GM03348 (cell line): ENCODE results near the gene NDUFA6.
"Not testable (repeated sequence)": the region's sequence is repeated elsewhere in the genome, so short reads cannot be mapped to it uniquely, and the experiment has no call there.

ENCODE experiments used
- DNase-seq: peaks from one replicate; pipeline ENCODE4 v3.0.0; 2012; ENCODE audit warnings: low spot score

NDUFA6 gene

DNA sequence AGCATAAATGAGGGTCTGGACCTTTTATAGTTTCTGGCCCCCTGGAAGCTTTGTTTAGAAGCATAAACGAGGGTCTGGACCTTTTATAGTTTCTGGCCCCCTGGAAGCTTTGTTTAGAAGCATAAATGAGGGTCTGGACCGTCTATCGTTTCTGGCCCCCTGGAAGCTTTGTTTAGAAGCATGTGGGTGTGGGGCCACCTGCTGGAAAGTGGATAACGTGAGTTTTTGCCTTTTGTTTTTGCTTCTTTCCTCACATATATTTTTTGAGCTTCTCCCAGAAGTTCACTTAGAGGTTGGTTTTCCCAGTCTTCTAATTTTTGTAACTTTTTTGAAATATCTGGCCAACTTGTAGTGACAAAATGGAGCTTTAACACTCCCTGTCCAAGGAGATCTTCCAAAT, 22.2 kb upstream of the NDUFA6 start:
- DNase-seq, result not testable (repeated sequence)

DNA sequence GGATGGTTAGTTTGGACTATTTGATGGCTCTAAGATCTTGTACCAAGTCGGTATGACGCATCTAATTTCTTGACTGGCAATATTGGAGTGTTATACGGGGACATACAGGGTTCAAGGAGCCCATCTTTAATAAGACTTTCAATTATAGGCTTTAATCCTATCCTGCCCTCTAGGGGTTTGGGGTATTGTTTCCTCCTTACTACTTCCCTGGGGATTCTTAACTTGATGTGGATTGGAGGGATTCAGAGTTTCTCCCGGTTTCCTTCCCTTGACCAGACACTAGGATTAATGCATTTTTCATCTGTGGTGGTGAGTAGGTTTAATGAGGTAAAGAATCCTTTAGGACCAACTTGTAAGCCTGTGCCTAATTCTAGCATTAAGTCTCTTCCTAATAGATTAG, 21.2 kb upstream of the NDUFA6 start:
- DNase-seq, result no peak

DNA sequence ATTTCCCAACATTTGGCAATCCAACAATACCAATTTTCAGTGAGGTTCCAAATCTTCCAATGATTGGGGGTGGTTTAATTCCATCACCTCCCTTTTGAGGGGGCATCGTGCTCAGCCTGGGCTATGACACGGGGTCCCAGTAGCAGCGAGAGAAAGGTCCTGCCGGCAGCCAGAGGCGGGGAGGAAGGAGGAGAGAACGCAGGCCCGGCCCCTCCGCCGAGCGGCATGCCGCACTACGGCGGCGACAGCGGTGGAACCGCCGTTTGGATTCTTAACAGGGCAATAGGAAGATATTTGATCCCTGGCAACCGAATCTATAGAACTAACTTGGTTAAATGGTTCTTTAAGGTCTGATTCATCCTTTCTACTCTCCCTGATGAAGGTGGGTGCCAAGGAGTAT, 18.3 kb upstream of the NDUFA6 start:
- no peak for DNase-seq

DNA sequence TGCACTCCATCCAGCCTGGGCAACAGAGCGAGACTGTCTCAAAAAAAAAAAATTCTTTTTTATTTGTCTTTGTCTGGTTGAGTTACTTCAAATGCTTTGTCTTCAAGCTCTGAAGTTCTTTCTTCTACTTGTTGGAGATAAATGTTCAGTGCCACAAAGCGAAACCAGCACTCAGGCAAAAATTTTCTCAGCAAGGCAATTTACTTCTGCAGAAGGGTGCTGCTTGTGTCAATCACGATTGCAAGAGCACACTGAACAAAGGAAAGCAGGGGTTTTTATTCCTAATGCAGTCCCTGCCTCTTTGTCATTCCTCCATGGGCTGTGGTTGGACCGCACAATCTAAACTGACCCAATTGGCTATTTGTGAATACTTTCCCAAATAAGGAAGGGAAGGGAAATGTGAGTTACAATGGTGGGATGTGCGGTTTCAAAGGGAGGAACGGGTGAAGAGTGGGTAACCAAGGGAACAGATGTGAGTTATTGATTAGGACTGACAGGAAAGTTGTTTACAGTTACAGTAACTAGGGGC, 13.8 kb upstream of the NDUFA6 start:
- not testable (repeated sequence) for DNase-seq

DNA sequence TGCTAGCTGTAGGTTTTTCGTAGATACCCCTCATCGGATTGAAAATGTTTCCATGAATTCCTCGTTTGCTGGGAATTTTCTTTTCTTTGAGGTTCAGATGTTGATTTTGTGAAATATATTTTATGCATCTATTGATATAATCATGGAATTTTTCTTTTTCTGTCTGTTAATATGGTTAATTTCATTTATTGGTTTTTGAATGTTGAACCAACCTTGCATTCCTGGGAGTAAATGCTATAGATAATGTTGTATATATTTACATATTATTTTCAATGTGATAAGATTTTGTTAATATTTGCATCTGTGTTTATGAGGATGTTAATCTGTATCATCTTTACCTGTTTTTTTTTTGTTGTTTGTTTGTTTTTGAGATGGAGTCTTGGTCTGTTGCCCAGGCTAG, 10.6 kb upstream of the NDUFA6 start:
- DNase-seq, result no peak

DNA sequence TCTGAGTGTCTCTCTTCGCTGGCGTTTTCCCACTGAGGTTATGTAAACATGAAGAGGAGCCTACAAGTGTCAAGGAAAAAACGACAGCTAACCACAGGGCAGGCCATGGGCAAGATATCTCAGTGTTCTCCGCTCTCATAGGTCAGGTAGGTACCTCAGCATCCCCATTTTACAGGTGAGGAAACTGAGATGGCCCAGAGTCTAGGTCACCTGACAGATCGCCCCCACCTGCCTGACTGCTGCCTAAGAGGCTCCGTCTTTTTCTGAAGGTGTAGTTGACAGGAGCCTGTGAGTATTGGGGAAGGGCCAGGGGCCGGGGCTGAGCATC, 847 bp upstream of the NDUFA6 start:
- no peak for DNase-seq

DNA sequence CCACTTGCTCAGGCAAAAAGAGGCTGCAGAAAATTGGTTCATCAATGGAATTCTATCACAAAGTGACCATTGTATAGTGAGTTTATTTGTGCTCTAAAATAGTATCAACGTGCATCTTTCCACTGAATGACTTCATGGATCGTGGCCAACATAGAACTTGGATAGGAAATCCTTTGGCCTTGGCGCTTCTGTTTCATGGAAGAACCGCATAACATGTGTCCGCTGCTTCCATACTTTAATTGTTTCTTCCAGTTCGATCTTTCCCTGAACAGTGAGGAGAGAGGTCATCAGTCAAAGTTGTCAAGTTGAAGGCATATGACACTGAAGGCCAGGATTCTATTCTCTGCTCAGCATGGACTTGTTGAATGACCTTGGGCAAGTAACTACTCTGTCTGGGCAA, 4.5 kb downstream of the NDUFA6 start:
- no peak for DNase-seq

DNA sequence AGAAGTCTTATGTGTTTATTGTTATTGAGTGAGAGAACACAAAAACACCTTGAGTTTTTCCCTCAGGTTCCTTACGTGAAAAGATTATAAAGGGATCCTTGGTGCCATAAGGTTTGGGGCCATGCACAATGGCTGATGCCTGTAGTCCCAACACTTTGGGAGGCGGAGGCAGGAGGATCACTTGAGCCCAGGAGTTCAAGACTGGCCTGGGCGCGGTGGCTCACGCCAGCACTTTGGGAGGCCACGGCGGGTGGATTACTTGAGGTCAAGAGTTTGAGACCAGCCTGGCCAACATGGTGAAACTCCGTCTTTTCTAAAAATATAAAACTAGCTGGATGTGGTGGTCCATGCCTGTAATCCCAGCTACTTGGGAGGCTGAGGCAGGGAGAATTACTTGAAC, 5.7 kb downstream of the NDUFA6 start:
- no peak for DNase-seq

DNA sequence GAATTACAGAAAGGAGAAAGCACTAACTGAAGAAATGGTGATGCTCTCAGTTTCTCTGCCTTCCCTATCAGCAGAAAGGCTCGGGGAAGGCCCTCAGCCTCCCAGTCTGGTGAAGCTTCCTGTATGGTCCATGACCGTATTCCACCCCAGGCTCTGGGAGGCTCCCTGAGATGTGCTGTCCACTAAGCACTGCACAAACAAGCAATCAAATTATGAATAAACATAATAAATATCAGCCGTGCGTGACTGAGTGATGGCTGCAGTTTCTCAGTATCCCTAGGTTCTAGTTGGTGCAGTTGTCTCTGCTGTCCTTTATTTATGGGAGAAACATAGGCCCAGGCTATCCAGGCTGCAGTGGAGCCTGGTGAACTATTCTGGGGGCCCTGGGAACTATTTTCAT, 7.5 kb downstream of the NDUFA6 start:
- no peak for DNase-seq

DNA sequence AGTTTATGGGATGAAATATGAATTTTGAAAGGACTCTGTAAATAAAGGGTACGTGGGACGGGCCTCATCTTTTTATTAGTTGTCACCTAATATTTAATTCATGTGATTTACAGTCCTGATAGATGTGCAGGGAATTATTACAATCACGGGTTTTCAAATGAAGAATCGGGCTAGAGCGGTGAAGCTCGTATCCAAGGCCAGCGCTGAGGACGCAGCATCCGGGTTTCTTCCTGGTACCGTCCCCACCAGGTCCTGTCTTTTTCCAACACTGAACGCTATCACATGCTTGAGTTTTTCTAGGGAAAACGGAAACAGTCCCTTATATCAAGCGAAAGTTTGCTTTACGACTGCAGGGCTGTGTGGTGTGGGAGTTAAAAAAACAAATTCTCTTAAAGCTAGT, 10.3 kb downstream of the NDUFA6 start:
- DNase-seq, result peak; percentile 37

DNA sequence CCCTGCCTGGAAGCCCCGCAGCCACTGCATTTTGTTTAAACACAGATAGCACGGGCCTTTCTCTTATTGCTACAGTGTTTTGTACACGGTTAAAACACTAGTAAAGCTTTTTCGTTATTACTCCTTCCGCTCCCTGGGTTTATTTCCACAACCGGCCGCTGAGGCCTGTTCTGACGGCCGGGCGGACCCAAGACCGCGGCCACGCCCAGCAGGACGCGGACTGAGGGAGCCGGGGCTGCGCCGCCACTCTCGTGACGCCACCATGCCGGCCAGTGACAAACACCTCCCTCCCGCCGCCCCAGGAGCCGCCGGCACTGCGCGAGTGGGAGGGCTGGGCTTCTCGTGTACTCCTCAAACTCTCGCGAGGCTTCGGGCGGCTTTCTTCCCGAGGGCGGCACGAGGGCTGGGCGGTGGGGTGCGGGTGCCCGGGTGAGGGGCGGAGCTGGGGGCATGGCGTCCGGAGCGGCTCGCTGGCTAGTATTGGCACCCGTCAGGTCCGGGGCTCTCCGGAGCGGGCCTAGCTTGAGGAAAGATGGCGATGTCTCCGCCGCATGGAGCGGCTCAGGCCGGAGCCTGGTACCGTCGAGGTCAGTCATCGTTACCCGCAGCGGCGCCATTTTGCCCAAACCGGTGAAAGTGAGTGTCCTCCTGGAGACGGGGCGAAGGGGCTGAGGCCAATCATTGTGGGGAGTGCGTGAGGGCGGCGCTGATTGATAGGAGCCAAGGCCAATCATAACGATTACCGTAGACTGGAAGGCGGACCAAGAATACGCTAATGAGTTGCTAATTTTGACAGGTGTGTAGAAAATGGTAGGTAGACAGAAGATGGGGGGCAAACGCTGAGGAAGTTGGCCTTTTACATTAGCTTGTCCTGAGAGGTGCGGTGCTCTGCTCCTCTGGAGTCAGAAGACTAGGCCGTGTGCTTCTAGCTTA, 11.0 kb downstream of the NDUFA6 start, which contains the start of gene SMDT1:
Gene SMDT1 (plus strand): TSS at position 382 of the 933 bp plus-strand sequence. CDS start 69 bp downstream, at position 451.
- DNase-seq, result peak; percentile 98

DNA sequence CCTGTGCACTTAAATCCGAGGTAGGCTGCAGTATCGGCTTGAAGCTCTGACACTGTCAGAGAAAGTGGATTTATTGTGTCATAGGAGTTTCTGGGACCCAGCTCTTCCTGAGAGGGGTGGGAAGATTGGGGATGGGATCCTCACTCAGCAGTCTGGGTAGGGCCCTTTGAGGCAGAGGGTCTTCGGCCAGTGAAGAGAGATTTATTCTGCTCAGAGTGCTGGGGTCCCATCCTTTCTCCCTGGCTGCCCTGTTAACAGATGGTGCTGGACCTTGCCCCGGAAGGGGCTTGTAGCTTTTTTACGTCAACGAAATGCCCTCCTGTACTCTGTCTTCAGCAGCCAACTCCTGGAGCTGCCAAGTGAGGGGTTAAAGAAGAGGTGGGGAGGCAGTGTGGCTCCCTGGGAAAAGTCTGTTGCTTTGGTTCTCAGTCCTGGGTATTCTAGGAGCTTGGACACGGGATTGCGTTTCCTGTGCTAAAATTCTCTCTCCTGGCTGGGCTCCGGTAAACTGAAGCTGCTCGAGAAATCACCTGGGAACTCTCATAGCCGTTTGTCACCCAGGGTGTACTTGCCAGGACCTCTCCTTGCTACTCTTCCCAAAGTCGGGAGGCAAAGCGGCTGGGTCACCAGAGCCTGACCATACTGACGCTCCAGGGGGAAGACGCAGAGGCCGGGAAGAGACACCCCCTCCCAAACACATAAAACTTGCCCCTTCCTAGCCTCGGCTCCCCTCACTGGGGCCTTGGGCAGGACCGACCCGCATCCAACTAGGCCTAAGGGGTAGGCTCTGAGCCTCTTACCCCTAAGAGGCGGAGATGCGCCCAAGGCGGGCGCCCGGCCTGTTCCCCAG, 11.9 kb downstream of the NDUFA6 start:
- DNase-seq, result peak; percentile 29

DNA sequence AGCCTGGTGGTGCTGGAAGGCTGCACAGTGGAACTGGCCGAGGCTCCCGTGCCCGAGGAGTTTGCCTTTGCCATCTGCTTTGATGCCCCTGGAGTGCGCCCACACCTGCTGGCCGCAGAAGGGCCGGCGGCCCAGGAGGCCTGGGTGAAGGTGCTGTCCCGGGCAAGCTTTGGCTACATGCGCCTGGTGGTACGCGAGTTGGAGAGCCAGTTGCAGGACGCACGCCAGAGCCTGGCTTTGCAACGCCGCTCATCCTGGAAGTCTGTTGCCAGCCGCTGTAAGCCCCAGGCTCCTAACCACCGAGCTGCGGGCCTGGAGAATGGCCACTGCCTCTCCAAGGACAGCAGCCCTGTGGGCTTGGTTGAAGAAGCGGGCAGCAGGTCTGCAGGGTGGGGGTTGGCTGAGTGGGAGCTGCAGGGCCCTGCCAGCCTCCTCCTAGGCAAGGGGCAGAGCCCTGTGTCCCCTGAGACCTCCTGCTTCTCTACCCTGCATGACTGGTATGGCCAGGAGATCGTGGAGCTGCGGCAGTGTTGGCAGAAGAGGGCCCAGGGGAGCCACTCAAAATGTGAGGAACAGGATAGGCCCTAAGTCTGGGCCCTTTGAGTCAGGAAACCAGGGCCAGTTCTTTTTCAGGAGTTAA, 13.0 kb downstream of the NDUFA6 start:
- DNase-seq, result no peak

DNA sequence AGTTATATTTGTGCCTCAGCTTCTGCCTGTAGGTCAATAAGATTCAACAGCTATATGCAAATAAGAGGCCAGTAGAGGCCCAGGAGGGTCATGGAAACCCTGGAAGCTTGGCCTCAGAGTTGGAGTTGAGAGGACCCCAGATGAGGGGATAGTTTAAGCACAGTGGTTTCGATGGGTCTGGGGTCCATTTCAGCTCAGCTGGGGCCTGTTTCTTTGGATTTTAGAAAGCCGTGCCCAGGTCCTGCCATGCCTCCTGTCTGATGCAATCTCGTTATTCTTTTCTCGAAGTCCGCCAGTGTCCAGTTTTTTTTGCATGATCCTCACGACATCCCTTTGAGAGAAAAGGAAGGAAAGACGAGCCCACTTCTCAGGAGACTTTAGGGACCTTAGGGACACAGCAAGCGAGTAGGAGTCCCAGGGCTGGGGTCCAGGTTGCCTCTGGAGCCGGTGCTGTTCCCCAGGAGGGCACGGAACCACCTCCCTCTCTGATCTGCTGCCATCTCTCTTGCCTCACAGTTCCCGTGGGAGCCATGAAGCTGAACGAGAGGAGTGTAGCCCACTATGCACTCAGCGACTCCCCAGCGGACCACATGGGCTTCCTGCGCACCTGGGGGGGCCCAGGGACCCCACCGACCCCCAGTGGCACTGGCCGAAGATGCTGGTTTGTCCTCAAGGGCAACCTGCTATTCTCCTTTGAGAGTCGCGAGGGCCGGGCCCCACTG, 13.6 kb downstream of the NDUFA6 start:
- no peak for DNase-seq

DNA sequence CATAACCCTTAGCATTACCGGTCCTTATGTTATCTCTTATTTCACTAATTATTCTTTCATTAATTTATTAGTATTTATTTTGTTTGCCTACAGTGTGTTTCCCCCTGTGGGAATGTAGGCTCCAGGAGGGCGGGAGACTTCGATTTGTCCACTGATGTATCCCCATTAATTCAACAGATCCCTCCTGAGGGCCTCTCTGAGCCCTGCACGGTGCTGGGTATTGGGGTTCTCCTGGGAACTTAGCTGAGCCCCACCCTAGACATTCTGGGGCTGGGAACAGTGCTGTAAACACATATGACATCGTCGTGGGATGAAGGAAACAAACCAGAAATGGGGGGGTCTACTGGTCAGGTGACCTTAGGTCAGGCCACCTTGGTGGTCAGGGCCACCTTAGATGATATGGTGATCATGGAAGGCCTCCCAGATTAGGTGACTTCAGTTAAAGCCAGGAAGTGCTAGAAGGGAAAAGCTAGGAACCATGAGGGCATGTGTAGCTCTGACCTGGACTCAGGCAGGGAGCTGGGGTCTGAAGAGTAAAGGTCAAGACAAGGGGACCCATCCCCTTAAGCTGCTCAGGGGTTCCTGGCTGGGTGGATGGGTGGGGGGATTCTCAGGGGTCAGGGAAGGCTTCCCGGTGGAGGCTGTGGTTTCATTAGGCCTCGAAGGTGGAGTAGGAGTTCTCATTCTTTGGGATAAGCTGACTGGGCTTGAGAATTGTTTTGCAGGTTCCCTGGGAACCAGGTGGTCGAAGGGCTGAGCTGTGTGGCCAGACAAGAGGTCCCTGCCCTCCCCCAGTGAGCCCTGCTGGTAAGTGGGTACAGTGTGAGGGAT, 15.5 kb downstream of the NDUFA6 start:
- no peak for DNase-seq

DNA sequence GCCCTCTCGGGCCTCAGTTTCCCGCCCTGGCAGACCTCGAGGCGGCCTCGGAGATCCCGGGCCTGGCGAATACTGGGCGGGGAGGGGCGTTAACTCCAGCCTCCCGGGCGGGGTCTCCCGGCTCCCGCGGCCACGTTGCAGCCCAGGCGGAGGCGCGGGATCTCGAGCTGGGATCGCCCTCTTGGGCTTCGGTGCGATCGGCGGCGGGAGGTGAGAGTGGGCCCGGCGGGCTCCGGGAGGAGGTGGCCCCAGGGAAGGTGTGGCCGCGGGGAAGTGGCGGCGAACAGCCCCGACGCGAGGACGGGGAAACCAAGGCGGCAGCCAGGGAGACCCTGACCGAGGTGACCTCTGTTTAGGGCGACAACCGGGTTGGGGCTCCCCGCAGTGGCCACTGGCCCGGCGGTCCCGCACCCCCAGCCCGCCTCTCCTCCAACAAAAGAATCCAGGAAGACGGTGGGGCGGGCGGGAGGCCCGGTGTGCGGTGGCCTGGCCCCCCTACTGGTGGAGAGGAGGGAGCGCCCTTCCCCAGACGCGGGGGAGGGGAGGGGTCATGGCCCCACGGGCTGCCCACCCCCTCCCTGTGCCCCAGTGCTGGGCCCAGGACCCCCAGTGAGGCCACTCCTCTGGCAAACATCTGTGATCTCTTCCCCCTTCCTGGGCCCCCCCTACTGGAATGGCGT, 16.3 kb downstream of the NDUFA6 start, which contains the start of gene PHETA2:
Gene PHETA2 (plus strand): TSS at position 117 of the 680 bp plus-strand sequence. CDS start 3,046 bp downstream, outside the sequence.
- peak; percentile 83 for DNase-seq

DNA sequence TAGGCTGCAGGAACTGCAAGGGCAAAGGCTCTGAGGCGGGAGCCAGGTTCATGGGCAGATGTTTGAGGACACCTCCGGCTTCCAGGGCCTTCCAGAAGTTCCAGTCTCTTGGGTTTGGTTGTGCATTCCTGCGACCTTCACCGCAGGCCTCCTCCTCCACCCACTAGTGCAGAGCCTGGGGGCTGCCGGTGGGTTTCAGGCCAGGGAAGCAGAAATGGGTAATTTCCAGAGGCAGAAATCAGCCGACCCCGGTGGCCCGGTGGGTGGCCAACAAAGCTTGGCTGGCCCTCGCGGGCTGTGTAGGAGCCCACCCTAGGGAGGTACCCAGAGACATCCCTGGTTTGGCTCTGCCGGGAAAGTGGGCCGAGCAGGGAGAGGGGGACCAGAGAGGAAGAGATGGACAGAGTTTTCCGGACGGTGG, 16.9 kb downstream of the NDUFA6 start:
- DNase-seq, result no peak

DNA sequence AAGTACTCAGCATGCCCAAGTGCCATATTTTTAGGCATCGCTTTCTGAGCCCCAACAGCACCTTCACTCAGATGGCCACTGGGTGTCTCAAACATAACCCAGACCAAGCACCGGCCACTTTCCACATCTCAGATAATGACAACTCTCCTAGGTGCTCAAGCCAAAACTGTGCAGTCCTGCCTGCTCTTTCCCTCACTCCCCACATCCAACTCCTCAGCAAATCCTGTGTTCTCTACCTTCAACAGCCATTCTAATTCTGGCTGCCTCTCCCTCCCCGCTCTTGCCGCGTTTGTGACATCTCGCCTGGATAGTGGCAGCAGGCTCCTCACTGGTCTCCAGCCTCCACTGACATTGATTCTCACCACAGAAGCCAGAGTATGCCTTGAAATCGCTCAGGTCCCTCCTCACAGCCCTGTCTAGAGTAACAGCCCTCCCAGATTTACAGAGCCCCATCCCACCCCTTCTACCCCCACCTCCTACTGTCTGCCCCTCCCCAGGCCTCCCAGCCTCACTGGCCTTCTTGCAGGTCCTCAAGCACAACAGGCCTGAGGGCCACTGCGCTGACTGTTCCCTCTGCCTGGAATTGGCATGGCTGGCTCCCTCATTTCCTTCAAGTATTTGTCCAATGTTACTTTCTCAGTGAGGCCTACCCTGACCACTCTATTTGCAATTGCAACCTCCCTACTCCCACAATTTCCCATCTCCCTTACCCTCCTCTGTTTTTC, 17.8 kb downstream of the NDUFA6 start:
- no peak for DNase-seq

DNA sequence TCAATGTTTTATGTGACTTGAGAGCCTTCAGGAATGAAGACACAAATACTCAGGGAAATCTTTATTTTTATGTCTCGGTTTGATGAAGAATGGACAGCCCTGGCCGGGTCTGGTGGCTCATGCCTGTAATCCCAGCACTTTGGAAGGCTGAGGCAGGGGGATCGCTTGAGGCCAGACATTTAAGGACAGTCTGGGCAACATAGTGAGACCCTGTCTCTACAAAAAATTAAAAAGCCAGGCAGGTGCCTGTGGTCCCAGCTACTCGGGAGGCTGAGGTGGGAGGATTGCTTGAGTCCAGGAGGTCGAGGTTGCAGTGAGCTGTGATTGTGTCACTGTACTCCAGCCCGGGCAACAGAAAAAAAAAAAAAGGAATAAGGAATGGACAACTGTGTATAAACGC, 19.1 kb downstream of the NDUFA6 start:
- not testable (repeated sequence) for DNase-seq
